Body of pancreas (tissue), 4 donors: ENCODE results near the gene DDX39A. TPM values are rescaled to one million over a fixed set of nuclear protein-coding genes. Genes with fewer than 3 reads are reported as not detected.

Source experiments
- ATAC-seq: fragments of 150-250 bp; one replicate; pipeline ENCODE4 v1.9.1; 2016
- DNase-seq, 4 donors: peaks; one replicate each; pipeline ENCODE4 v3.0.0-alpha.2; 2019
- H3K27ac ChIP-seq, 4 donors: fragments of 200-600 bp; sonication (generic); 1 replicate in 3 of 4; 2 replicates in 1 of 4; pipeline versions ENCODE4 v1.5.1 to v1.6.1; 2016 to 2019; ENCODE audit warnings: mild to moderate bottlenecking in 1 of 4, mixed read lengths in 1 of 4, moderate library complexity in 1 of 4
- H3K27me3 ChIP-seq, 2 donors: fragments of 200-600 bp; sonication (generic); one replicate each; pipeline ENCODE4 v1.6.0; 2016; ENCODE audit warnings: mild to moderate bottlenecking in 1 of 2
- H3K36me3 ChIP-seq, 2 donors: fragments of 200-600 bp; sonication (generic); replicated peaks in 1 of 2; 2 replicates each; pipeline ENCODE4 v1.5.1; 2016; ENCODE audit warnings: low read depth in 2 of 2; ENCODE audit not compliant: insufficient read depth in 1 of 2
- H3K4me1 ChIP-seq: fragments of 200-600 bp; sonication (generic); one replicate; pipeline ENCODE4 v1.6.0; 2016
- H3K4me3 ChIP-seq, 2 donors: fragments of 200-600 bp; sonication (generic); 1 replicate in 1 of 2; 2 replicates in 1 of 2; pipeline ENCODE4 v1.5.1; 2016 to 2019
- H3K9me3 ChIP-seq, 3 donors: fragments of 200-600 bp; sonication (generic); 1 replicate in 2 of 3; 2 replicates in 1 of 3; pipeline ENCODE4 v1.5.1; 2016
- CTCF ChIP-seq, 7 experiments: fragments of 450-650 bp in 4 of 7; fragments of 200-600 bp in 3 of 7; sonication (generic) in 3 of 7; IDR thresholded peaks; one replicate each; pipeline ENCODE4 v1.5.1; 2016 to 2019; ENCODE audit warnings: antibody characterized with exemption in 7 of 7
- POLR2A ChIP-seq, 3 donors: fragments of 450-650 bp; IDR thresholded peaks; one replicate each; pipeline ENCODE4 v1.6.1; 2016; ENCODE audit warnings: antibody characterized with exemption in 3 of 3, mild to moderate bottlenecking in 2 of 3
- WGBS, 2 donors: methylation state at CpG; one replicate each; pipeline ENCODE4 v1.1.5; 2017; 5-methylcytosine and 5-hydroxymethylcytosine counted together
- intact Hi-C: fragments of 100-400 bp; cut with DNase I; formaldehyde crosslinking; loops from one replicate; pipeline ENCODE4 v1.15.1; 2023
- total RNA-seq, 2 donors: library from RNA; depleted of rRNA; stranded (reverse); fragments of >200 nt; gene quantifications; one replicate each; pipeline ENCODE4 v1.1.0, GENCODE V29; 2016

Gene DDX39A
- total RNA-seq, 2 donors from 2014 or later, result 32.4 to 86.7 TPM

GRCh38 chr19:14441041-14441938, 22.1 kb upstream of the DDX39A start:
- no peak overlapping the region for H3K4me3 ChIP-seq
- intact Hi-C loops, result no loop called here
- no peak overlapping the region for H3K27ac ChIP-seq
- TF ChIP-seq POLR2A (IDR thresholded peaks at IDR 0.05), result no peak
- TF ChIP-seq CTCF (IDR thresholded peaks at IDR 0.05), result no peak
- H3K9me3 ChIP-seq, result no peaks in the 10 kb centered on the region
- no peak for DNase-seq
- WGBS, 2 donors, result 79 to 85% methylated on average over 4 to 31 of the region's 34 CpGs
- no peak for ATAC-seq
- H3K36me3 ChIP-seq, result peaks cover 0 to 32% of the 10 kb centered on the region in 2 donors
- no peaks in the 10 kb centered on the region for H3K27me3 ChIP-seq
- no peaks in the 10 kb centered on the region for H3K4me1 ChIP-seq

DNA sequence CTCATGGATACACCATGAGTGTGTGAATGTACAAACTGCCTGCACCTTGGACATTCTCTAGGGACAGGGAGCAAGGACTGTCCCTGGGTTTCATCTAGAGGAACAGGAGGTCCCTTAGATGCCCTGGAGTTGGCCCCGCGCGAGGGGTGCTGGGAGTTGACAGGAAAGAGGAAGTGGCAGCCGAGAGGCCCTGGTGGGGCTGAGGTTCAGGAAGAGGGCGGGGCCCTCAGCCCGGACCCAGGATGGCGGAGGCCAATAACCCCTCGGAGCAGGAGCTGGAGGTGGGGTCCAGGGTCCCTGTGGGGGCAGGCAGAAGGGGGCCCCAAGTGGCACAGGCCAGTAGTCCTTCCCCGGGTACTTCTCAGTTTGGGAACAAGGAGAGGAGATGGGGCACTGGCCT, 20.9 kb upstream of the DDX39A start:
- no peak for ATAC-seq
- Histone ChIP-seq H3K36me3 (peaks cover 0 to 27% of the 10 kb centered on the region in 2 donors), H3K9me3 (no peaks in the 10 kb centered on the region), H3K27ac (peak overlapping the region in 1 of 4 donors; percentile 37), H3K27me3 (no peaks in the 10 kb centered on the region), H3K4me1 (peaks cover 3% of the 10 kb centered on the region), H3K4me3 (no peak overlapping the region)
- peak in 3 of 4 donors; percentile 39 to 70 (median 45) for DNase-seq
- intact Hi-C loops, result no loop called here
- 64 to 71% methylated on average over 9 of the region's 9 CpGs for WGBS, 2 donors
- no peak for TF ChIP-seq CTCF (IDR thresholded peaks at IDR 0.05)
- TF ChIP-seq POLR2A (IDR thresholded peaks at IDR 0.05), result no peak

DNA sequence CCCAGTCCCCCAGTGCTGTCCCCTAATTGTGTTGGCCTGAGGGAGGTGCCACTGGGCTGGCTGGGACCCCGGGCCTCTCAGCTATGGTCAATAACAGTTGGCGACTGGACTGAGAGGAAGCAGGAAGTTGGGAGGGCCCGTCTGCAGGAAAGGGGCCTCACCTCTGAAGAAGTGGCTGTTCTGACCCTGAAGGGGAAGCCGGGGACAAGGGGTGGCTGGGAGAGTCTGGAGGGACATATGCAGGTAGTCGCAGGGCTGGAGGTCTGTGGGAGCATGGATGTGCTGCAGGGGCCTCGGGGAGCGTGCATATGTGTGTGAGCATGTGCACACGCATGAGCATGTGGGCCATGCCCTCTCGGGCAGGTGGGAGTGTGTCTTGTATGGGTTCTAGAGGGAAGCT, 19.9 kb upstream of the DDX39A start:
- Histone ChIP-seq H3K36me3 (peaks cover 0 to 19% of the 10 kb centered on the region in 2 donors), H3K27me3 (no peaks in the 10 kb centered on the region), H3K27ac (no peak overlapping the region), H3K4me1 (peaks cover 14% of the 10 kb centered on the region), H3K9me3 (no peaks in the 10 kb centered on the region), H3K4me3 (no peak overlapping the region)
- 62 to 73% methylated on average over 8 to 9 of the region's 9 CpGs for WGBS, 2 donors
- TF ChIP-seq POLR2A (IDR thresholded peaks at IDR 0.05) (no peak), CTCF (IDR thresholded peaks at IDR 0.05) (no peak)
- no peak for ATAC-seq
- intact Hi-C loops, result no loop called here
- DNase-seq, result no peak

DNA sequence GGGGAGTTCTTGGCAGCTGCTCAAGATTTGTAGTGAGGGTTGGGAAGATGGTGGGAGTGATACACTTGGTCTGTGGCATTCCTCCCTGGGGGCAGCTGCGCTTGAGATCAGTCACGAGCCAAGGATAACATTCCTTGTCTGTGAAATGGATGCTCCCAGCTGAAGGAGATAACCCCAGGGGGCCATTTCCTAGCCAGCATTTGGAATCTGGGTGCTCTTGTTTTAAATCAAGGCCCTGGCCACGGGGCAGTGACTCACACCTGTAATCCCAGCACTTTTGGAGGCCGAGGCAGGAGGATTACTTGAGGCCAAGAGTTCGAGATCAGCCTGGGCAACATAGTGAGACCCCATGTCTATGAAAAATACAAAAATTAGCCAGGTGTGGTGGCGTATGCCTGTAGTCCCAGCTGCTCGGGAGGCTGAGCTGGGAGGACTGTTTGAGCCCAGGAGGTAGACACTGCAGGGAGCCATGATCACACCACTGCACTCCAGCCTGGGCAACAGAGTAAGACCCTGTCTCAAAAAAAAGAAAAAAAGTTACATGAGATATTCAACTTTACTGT, 18.5 kb upstream of the DDX39A start:
- H3K9me3 ChIP-seq, result no peaks in the 10 kb centered on the region
- peaks cover 0 to 7% of the 10 kb centered on the region in 2 donors for H3K36me3 ChIP-seq
- intact Hi-C loops, result no loop called here
- ATAC-seq (no peak), DNase-seq (no peak)
- H3K27me3 ChIP-seq, result no peaks in the 10 kb centered on the region
- TF ChIP-seq POLR2A (IDR thresholded peaks at IDR 0.05), result no peak
- no peak for TF ChIP-seq CTCF (IDR thresholded peaks at IDR 0.05)
- no peak overlapping the region for H3K4me3 ChIP-seq
- 91 to 98% methylated on average over 5 to 7 of the region's 7 CpGs for WGBS, 2 donors
- no peak overlapping the region for H3K27ac ChIP-seq
- peaks cover 20% of the 10 kb centered on the region for H3K4me1 ChIP-seq
